SK-N-MC (cell line): ENCODE measurements around the gene TXNRD2.

Experiments
- EZH2 ChIP-seq: fragments of 200-600 bp; sonication (generic); IDR thresholded peaks from one replicate; pipeline ENCODE4 v1.6.1; 2017; ENCODE audit warnings: antibody characterized with exemption
- POLR2AphosphoS5 ChIP-seq: IDR thresholded peaks from 2 replicates; pipeline ENCODE4 v1.6.1; 2012; ENCODE audit warnings: mild to moderate bottlenecking, low read depth, low read length, borderline replicate concordance

- no peak for TF ChIP-seq EZH2
- TF ChIP-seq POLR2AphosphoS5: no peak
These were observed 9.0 kb downstream of the TXNRD2 start for GRCh38 chr22:19932367-19933206.
